ENCODE measurements around the gene RBM17. TPM values are rescaled to one million over a fixed set of nuclear protein-coding genes. Genes with fewer than 3 reads are reported as not detected.

RBM17 gene
- total RNA-seq = 10 to 100 TPM; 28.2 to 40.0 TPM
- polyA plus RNA-seq = 10 to 100 TPM; 16.5 to 44.8 TPM

- TF ChIP-seq CTCF (IDR thresholded peaks at IDR 0.05; ENCODE audit: low read depth, low read length, missing input control) (peak; percentile 100), YY1 (IDR thresholded peaks at IDR 0.05) (peak; percentile 57), TAF1 (conservative IDR thresholded peaks at IDR 0.05) (no peak), RXRA (IDR thresholded peaks at IDR 0.05) (peak; percentile 38 to 44), ZBTB33 (IDR thresholded peaks at IDR 0.05) (no peak), FOXA1 (IDR thresholded peaks at IDR 0.05) (peak; percentile 74), EGR1 (IDR thresholded peaks at IDR 0.05; ENCODE audit: low read depth in 2 of 2) (peak in 1 of 2 donors; percentile 46), REST (IDR thresholded peaks at IDR 0.05) (peak; percentile 59), GABPA (IDR thresholded peaks at IDR 0.05 in 1 of 2, conservative IDR thresholded peaks at IDR 0.05 in 1 of 2) (no peak), HNF4G (IDR thresholded peaks at IDR 0.05) (no peak), NR2F2 (IDR thresholded peaks at IDR 0.05) (peak; percentile 47), ATF3 (IDR thresholded peaks at IDR 0.05) (no peak), FOXA2 (IDR thresholded peaks at IDR 0.05) (no peak), JUND (IDR thresholded peaks at IDR 0.05) (peak in 1 of 2 donors; percentile 19), SP1 (IDR thresholded peaks at IDR 0.05) (peak; percentile 41), RAD21 (IDR thresholded peaks at IDR 0.05) (peak; percentile 87 to 88), HNF4A (conservative IDR thresholded peaks at IDR 0.05) (peak; percentile 30 to 35)
- Histone ChIP-seq H3K27me3 (ENCODE audit: control insufficient read depth in 4 of 4, insufficient read depth in 4 of 4, low read length in 3 of 4) (no peaks in the 10 kb centered on the region), H3K36me3 (ENCODE audit: control insufficient read depth in 4 of 4, insufficient read depth in 3 of 4, low read depth in 1 of 4, low read length in 3 of 4) (no peaks in the 10 kb centered on the region), H3K9me3 (ENCODE audit: control insufficient read depth in 4 of 4, low read length in 3 of 4) (no peaks in the 10 kb centered on the region), H3K4me3 (ENCODE audit: low read depth in 1 of 3, low read length in 3 of 3) (peak within 1 kb of the TSS; percentile 89 to 96 (median 96)), H3K9ac (ENCODE audit: low read depth in 1 of 2, low read length in 2 of 2) (peak within 1 kb of the TSS; percentile 86 to 99), H3K4me1 (ENCODE audit: control insufficient read depth in 4 of 4, insufficient read depth in 4 of 4, low read length in 3 of 4) (peaks cover 1 to 32% (median 24%) of the 10 kb centered on the region in 4 donors), H3K27ac (ENCODE audit: low read depth in 1 of 2, low read length in 2 of 2) (peak within 1 kb of the TSS; percentile 67 to 79)
- WGBS = under 1% methylated on average over 77 of the region's 77 CpGs
- peak; percentile 99 for DNase-seq (ENCODE audit: low spot score)
Observed at GRCh38 chr10:6088721-6089333, at the start of gene RBM17. TSS of gene RBM17 (plus strand) at chr10:6089034. CDS start at chr10:6097066, 8,032 bp downstream.
